ENCODE measurements around the gene NKX2-8.

NKX2-8 gene

GRCh38 chr14:36582011-36582873 lies at the start of gene NKX2-8:
NKX2-8 (minus strand) TSS chr14:36582614; CDS start chr14:36582389, 225 bp downstream.
- no peak for DNase-seq

DNA sequence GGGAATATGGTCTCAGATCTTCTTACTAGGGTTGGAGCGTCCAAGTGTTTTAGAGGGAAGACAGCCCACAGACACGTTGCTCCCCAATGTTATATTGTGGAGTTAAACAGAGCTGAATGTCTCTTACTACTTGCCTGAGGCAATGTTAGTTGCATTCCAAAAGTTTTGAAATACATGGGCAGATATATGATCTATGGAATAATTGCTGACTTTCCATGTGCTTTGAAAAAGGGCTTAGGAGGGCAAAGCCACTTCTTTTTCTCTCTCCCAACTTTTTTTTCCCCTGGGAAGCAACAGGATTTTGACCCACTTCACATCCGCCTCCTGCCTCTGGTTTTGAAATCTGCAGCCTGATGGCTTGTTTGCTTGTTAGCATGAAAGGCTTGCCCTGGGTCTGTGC lies 45.6 kb upstream of the NKX2-8 start:
- no peak for DNase-seq

DNA sequence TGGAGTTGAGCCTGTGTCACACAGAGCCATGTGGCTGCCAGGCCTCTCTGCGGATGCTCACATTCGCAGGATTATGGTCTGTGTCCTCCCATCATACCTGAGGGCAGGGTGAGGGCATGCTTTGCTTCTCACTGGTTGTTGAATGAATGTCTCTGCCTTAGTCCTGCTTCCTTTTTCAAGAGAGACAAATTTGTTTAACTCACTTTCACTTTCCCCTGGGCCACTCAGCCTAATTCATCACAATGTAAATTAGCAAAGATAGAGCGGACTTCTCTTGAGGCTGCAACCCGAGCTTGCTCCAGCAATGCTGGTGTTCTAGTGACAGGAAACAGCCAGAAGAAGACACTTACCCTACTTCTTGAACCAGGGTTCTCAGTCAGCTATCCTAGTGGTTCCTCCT lies 43.7 kb upstream of the NKX2-8 start:
- DNase-seq, result no peak

GRCh38 chr14:36625436-36625835 lies 43.0 kb upstream of the NKX2-8 start:
- no peak for DNase-seq

GRCh38 chr14:36625014-36625413 lies 42.6 kb upstream of the NKX2-8 start:
- DNase-seq, result no peak

DNA sequence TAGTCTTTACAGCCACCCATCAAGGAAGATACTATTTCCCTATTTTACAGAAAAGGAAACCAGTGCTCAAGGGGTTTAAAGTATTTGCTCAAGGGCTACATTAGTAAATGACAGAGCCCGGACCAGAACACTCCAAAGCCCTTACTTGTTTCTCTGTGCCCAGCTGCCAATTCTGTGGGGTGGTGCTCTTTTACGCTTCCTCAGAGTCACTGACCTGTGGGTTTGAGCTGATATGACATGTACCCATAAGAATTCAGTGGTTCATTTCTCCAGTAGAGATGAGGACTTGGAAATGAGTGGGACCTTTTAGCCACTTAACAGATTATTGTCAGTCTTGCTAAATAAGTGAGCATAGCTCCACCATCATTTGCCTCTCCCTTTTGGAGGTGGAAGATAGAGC lies 37.4 kb upstream of the NKX2-8 start:
- DNase-seq, result no peak

DNA sequence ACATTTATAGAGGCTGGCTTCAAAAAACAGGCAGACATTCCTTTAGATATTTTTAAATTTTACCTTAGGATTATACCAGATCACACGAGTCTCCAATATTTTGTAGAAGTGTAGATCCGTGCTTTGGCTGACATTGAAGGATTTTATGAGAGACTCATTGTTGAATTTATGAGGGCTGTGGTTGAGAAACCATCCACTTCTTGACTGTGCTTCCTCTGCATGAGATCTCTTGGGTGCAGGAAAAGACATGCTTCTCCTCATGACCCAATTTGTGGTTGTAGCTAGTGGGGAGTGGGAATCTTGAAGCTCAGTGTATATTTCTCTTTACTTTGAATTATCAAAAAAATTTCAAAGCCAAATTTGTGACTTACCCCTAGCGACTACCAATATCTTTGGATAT lies 36.7 kb upstream of the NKX2-8 start:
- DNase-seq, result no peak

DNA sequence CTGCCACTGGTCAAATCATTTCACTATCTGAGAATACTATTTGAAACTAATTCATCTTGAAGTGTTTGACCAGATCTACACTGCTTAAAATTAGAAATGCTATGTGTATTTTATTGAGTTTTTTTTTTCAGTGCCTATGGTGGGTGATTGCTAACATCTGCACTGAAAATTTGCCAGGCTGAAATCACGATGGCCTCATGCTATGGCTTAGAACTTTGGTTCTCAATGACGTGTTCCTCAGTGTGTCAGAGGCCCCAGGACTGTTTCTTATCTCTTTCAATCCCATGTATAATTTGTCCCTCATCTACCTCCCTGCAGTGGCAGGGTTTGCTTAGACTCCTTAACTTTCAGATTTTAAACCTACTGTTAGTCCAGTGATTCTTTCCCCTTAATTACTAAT lies 36.2 kb upstream of the NKX2-8 start:
- no peak for DNase-seq

GRCh38 chr14:36617824-36618223 lies 35.4 kb upstream of the NKX2-8 start:
- no peak for DNase-seq

- no peak for DNase-seq
These were observed 23.1 kb upstream of the NKX2-8 start for GRCh38 chr14:36605506-36605857.

DNA sequence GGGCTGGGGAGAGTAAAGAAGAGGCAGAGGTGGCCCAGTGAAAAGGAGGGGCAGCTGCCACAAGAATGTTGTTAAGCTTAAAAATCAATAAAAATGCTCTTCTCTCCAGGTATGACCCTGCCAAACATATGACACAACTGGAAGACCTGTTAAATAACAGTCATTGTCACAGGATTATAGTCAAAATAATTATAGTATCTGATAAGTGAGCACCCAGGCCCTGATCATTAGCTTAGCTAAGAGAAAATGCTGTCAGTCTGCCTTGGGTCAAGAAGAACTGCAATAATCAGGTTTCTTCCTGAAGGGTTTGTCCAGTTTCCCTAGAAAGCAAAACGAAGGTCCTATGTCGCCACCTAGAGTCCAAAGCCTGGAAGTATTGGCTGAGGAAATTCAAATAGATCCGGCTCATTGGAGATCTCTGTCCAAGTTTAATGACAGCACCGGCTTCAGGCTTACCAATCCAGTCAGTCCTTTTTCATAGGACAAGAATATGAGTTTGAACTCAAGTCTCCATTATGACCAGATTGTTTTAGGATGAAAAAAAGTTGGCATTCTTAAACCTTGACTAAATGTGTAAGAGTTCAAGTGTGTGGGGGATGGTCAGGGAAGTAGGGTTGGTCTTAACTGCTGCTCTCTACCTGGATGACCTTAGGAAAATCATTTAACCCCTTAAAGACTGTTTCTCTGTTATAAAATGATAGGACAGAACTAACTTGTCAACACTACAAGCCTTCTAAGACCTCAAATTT lies 22.5 kb upstream of the NKX2-8 start:
- DNase-seq, result peak; percentile 58

- no peak for DNase-seq
These were observed 18.0 kb upstream of the NKX2-8 start for GRCh38 chr14:36600431-36600830.

- no peak for DNase-seq
These were observed 9.1 kb upstream of the NKX2-8 start for GRCh38 chr14:36591482-36591881.

DNA sequence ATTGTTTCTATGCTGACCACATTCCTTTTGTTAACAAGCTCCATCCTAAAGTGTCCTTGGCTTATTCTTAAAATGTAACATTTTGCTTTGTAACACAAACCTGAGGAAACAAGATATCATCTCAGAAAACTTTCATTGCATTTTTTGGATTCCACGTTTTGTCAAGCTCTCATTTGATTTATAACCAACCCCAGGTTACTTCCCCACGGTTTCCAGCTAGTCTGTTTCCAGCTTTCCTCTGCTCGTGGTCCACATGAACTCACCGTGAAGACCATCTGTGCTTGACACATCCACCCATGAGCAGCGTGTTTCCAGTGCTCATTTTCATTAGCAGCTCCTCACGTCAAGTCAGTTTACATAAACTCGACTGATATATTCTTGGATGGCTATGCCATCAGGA lies 6.4 kb upstream of the NKX2-8 start:
- DNase-seq, result no peak

DNA sequence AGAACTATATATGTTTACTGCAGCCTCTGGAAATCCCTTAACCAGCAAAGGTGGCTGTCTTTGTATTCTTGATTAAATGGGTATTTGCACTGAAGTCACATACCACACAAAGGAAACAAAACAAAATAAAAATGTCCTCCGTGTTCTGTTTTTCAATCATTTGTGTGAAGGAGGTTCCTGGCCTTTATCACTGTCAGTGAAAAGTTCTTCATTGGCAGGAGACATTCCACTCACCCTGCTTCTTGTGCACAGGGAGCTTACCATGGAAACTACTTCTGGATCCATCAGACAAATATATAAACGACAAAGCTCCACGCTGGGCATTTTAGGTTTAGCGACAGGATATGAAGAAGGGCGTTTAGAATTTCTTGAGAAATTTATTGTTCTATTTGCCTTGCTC lies 5.7 kb upstream of the NKX2-8 start:
- DNase-seq, result no peak

- no peak for DNase-seq
These were observed 2.7 kb upstream of the NKX2-8 start for GRCh38 chr14:36585100-36585499.

DNA sequence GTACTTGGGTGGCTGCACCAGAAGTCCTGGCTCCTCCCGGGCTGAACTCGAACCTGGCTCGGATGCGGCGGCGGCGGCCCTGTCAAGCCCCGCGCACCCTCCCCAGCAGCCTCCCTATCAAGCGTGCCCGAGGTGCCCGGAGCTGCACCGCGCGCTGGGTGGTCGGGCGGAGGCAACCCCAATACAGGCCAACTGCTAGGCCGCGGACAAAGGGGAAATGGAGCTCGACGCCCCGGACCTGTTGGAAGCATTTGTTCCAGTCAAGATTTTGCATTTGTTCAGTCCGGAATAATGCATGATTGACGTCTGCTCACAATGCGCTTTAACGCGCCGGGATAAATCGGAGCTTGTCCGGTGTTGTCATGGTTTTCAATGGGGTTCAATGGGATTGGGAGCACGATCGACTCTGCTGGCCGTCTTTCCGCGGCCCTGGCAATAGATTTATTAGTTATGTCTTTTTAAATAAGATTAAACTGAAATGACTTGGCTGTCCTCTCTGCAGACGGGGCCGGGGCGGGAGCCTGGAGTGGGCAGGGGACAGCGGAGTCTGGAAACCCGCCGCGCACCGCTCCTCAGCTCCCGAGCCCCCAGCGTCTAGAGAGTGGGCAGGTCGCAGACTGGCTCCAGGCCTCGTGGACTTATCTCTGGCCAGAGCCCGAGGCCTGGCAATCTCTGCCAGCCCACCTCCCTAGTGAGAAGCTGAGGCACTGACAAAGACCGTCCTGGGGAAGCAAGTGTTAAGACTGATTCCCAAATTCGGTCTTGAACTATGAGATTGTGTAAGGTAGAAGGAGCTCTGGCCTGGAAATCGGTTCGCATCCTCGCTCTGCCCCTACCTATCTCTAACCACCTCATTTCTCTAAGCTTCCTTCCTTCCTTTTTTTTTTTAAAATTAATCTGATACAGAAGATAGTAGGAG lies 1.7 kb upstream of the NKX2-8 start:
- no peak for DNase-seq

GRCh38 chr14:36583242-36583892 lies 953 bp upstream of the NKX2-8 start:
- DNase-seq, result no peak

GRCh38 chr14:36582874-36583241 lies 444 bp upstream of the NKX2-8 start:
- DNase-seq, result no peak

- no peak for DNase-seq
These were observed 1.3 kb downstream of the NKX2-8 start for GRCh38 chr14:36580856-36581831.

DNA sequence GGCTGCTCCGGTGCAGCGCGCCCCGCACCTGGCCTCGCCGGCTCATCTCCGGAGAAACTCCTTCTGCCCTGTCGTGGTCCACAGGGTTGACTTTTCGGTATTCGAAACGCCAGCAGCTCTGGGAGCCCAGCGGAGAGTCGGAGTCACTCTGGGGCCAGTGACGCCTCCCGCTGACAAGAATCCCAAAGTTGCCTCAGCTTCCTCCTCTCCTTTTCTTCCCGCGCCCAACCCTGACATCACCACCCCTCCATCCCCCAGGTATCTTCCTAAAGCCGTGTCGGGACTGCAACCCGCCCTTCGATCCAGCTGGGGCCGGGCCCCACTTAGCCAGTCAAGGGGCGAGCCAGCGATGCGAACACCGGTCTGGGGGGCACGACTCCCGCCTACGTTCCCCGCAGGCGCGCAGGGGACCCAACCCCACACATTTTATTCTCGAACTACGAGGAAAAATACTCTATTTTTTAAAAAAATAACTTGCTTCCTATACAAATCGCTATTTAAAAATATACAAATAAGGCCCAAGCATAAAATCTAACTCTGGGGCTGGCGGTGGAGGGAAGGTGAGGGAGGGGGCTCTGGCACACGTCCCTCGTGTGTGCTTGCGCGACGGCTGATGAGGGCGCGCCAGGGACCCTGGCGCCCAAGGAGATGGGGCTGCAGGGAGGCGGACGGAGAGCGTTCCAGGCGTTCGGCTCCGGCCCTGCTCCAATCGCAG lies 2.1 kb downstream of the NKX2-8 start:
- no peak for DNase-seq
